Activated CD4-positive, alpha-beta T cell treated with anti-CD3 and anti-CD28 coated beads for 36 hours (primary cell): ENCODE measurements around the gene ATG4D. TPM values are rescaled to one million over a fixed set of nuclear protein-coding genes. Genes with fewer than 3 reads are reported as not detected.
"Not testable (repeated sequence)": the region's sequence is repeated elsewhere in the genome, so short reads cannot be mapped to it uniquely, and the experiment has no call there.

Experiments used
- ATAC-seq: fragments of 200-7000 bp; cut with Tn5 transposase; one replicate; pipeline ENCODE4 v1.10.0; 2021; ENCODE audit warnings: mild to moderate bottlenecking, moderate library complexity
- CTCF ChIA-PET: fragments of 350-600 bp; sonication (Branson Sonifier 250); formaldehyde crosslinking; loops from one replicate; lab custom pipeline; 2021; ENCODE audit warnings: antibody characterized with exemption; lab: Charles Lee
- POLR2A ChIA-PET: fragments of 350-600 bp; sonication (Branson Sonifier 250); formaldehyde crosslinking; loops from one replicate; lab custom pipeline; 2021; ENCODE audit warnings: antibody characterized with exemption, inconsistent platforms; lab: Charles Lee
- DNase-seq: peaks from one replicate; pipeline ENCODE4 v3.0.0-alpha.2; 2020
- H3K27ac Mint-ChIP-seq: one replicate; pipeline ENCODE4 v1.8.0; 2021; ENCODE audit warnings: mixed read lengths
- H3K27me3 Mint-ChIP-seq: one replicate; pipeline ENCODE4 v1.8.0; 2021; ENCODE audit warnings: mixed read lengths
- H3K36me3 Mint-ChIP-seq: one replicate; pipeline ENCODE4 v1.8.0; 2021; ENCODE audit warnings: low read depth, mixed read lengths
- H3K4me1 Mint-ChIP-seq: one replicate; pipeline ENCODE4 v1.8.0; 2021; ENCODE audit warnings: mixed read lengths
- H3K4me3 Mint-ChIP-seq: one replicate; pipeline ENCODE4 v1.8.0; 2021; ENCODE audit warnings: mild to moderate bottlenecking, moderate library complexity, mixed read lengths
- H3K9me3 Mint-ChIP-seq: one replicate; pipeline ENCODE4 v1.8.0; 2021; ENCODE audit warnings: low read depth, mixed read lengths
- intact Hi-C, 2 experiments: fragments of 100-400 bp; cut with DNase I in 1 of 2; cut with micrococcal nuclease in 1 of 2; formaldehyde crosslinking; loops; one replicate each; pipeline versions ENCODE4 v1.14.2 to v1.15.1; 2022 to 2024; cut with DNase I, micrococcal nuclease
- total RNA-seq, 2 experiments: library from RNA; stranded (reverse); gene quantifications; one replicate each; pipeline ENCODE4 v1.2.3, GENCODE V29; 2021

Gene ATG4D
- total RNA-seq, 2 experiments from 2014 or later: 18.9 to 19.3 TPM

GRCh38 chr19:10538204-10538983 is 5.3 kb upstream of the ATG4D start:
- no peak for ATAC-seq
- Mint-ChIP-seq H3K27me3 (peaks cover 11% of the 10 kb centered on the region), H3K4me1 (peaks cover 3% of the 10 kb centered on the region), H3K9me3 (no peaks in the 10 kb centered on the region), H3K4me3 (no peak overlapping the region), H3K27ac (no peak overlapping the region), H3K36me3 (no peaks in the 10 kb centered on the region)
- no peak for DNase-seq
- intact Hi-C loops: no loop called here
- POLR2A ChIA-PET: no interaction called here
- CTCF ChIA-PET: interaction anchor here (0.7 to 1.1 kb wide), 3 partner anchors 9 to 110 kb away, joined by 3 to 5 read pairs (median 4); no protein-coding TSS in a partner anchor

GRCh38 chr19:10539016-10539415 is 4.7 kb upstream of the ATG4D start:
- H3K36me3 Mint-ChIP-seq, H3K27ac Mint-ChIP-seq, DNase-seq, H3K4me3 Mint-ChIP-seq, H3K9me3 Mint-ChIP-seq, ATAC-seq, POLR2A ChIA-PET, H3K4me1 Mint-ChIP-seq, intact Hi-C loops: not testable (repeated sequence)
- peaks cover 11% of the 10 kb centered on the region for H3K27me3 Mint-ChIP-seq
- CTCF ChIA-PET: interaction anchor here (0.8 to 1.1 kb wide), 2 partner anchors 15 to 42 kb away, joined by 3 to 5 read pairs; no protein-coding TSS in a partner anchor

DNA sequence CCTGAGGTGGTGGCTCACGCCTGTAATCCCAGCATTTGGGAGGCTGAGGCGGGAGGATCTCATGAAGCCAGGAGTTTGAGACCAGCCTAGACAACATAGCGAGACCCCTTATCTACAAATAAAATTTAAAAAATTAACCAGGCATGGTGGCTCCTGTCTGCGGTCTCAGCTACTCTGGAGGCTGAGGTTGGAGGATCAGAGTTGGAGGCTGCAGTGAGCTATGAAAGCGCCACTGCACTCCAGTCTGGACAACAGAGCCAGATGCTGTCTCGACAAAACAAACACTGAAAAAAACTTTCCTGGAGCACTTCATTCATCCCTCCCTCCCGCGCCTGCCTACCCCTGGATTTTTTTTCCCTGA is 665 bp upstream of the ATG4D start:
- ATAC-seq (no peak), DNase-seq (no peak)
- H3K4me3 Mint-ChIP-seq: peak overlapping the region; percentile 72
- ChIA-PET POLR2A (interaction anchor here (0.6 kb wide), 1 partner anchor 113 kb away, joined by 4 read pairs; no protein-coding TSS in a partner anchor), CTCF (interaction anchor here (1.1 to 2.2 kb wide), 4 partner anchors 9 to 101 kb away, joined by 3 to 6 read pairs (median 5); no protein-coding TSS in a partner anchor)
- peak overlapping the region; percentile 47 for H3K27ac Mint-ChIP-seq
- no peaks in the 10 kb centered on the region for H3K9me3 Mint-ChIP-seq
- H3K4me1 Mint-ChIP-seq: peaks cover 14% of the 10 kb centered on the region
- intact Hi-C loops: loop anchor here (1.0 to 2.0 kb wide), 9 partner anchors 23 to 210 kb away; partner anchors contain the start of genes KRI1 (in 2 of the 2), CDC37 (in 1 of the 2), ILF3 (in 1 of the 2) and RAVER1 (in 1 of the 2)
- H3K36me3 Mint-ChIP-seq: peaks cover 2% of the 10 kb centered on the region
- peaks cover 11% of the 10 kb centered on the region for H3K27me3 Mint-ChIP-seq

DNA sequence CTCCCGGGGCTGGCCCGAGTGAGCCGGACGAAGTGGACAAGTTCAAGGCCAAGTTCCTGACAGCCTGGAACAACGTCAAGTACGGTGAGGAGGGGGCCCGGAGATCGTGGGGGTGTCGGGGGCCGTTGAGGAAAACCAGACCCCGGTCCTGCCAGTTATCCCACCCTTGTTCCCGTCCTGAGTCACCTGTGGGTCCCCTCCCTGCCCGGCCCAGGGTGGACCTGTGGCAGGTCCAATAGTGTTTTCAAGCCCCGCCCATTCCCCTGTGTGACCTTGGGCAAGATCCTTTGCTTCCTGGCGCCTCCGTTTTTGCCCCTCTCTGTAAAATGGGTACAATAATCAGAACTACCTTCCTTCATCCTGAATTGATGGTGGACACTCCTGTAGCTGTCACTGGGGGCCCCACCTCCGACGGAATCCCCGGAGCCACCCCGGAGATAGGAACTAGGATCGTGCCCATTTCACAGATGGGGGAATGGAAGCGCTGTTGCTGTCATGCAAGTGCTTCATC is 593 bp downstream of the ATG4D start:
- no peaks in the 10 kb centered on the region for H3K9me3 Mint-ChIP-seq
- intact Hi-C loops: no loop called here
- peak overlapping the region; percentile 84 for H3K27ac Mint-ChIP-seq
- H3K4me1 Mint-ChIP-seq: peaks cover 14% of the 10 kb centered on the region
- H3K4me3 Mint-ChIP-seq: peak overlapping the region; percentile 85
- DNase-seq (peak; percentile 44), ATAC-seq (no peak)
- ChIA-PET POLR2A (no interaction called here), CTCF (interaction anchor here (0.6 to 1.4 kb wide), 3 partner anchors 9 to 157 kb away, joined by 3 to 4 read pairs (median 3); partner anchors contain the start of gene QTRT1)
- peaks cover 2% of the 10 kb centered on the region for H3K27me3 Mint-ChIP-seq
- H3K36me3 Mint-ChIP-seq: peaks cover 5% of the 10 kb centered on the region

DNA sequence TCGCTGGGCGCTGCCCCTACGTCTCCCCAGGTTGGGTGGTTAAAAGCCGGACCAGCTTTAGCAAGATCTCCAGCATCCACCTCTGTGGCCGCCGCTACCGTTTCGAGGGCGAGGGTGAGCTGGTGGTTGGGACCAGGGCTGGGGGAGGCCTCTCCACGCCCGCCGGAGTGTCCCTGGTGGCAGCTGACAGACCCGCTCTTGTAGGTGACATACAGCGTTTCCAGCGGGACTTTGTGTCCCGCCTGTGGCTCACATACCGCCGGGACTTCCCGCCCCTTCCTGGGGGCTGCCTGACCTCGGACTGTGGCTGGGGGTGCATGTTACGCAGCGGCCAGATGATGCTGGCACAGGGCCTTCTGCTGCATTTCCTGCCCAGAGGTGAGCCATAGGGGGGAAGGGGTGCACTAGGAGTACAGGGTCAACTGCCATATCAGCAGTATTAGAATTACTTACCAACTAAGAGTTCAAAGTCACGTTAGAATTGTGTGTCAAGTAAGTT is 1.1 kb downstream of the ATG4D start:
- Mint-ChIP-seq H3K36me3 (peaks cover 5% of the 10 kb centered on the region), H3K27me3 (peaks cover 2% of the 10 kb centered on the region), H3K9me3 (no peaks in the 10 kb centered on the region), H3K4me1 (peaks cover 14% of the 10 kb centered on the region), H3K27ac (peak overlapping the region; percentile 84), H3K4me3 (peak overlapping the region; percentile 85)
- ChIA-PET POLR2A (no interaction called here), CTCF (interaction anchor here (0.6 to 1.4 kb wide), 3 partner anchors 8 to 157 kb away, joined by 3 to 4 read pairs (median 3); partner anchors contain the start of gene QTRT1)
- intact Hi-C loops: no loop called here
- no peak for ATAC-seq
- peak; percentile 30 for DNase-seq

- DNase-seq: no peak
- intact Hi-C loops: no loop called here
- H3K9me3 Mint-ChIP-seq: no peaks in the 10 kb centered on the region
- no peak overlapping the region for H3K4me3 Mint-ChIP-seq
- no peak for ATAC-seq
- no peak overlapping the region for H3K27ac Mint-ChIP-seq
- ChIA-PET CTCF (interaction anchor here (0.5 to 1.7 kb wide), 4 partner anchors 10 to 156 kb away, joined by 3 to 4 read pairs (median 3); no protein-coding TSS in a partner anchor), POLR2A (interaction anchor here (0.6 kb wide), 1 partner anchor 649 kb away, joined by 6 read pairs; no protein-coding TSS in a partner anchor)
- peaks cover 14% of the 10 kb centered on the region for H3K4me1 Mint-ChIP-seq
- no peaks in the 10 kb centered on the region for H3K27me3 Mint-ChIP-seq
- peaks cover 13% of the 10 kb centered on the region for H3K36me3 Mint-ChIP-seq
Measured at GRCh38 chr19:10546817-10547216, 3.1 kb downstream of the ATG4D start.

DNA sequence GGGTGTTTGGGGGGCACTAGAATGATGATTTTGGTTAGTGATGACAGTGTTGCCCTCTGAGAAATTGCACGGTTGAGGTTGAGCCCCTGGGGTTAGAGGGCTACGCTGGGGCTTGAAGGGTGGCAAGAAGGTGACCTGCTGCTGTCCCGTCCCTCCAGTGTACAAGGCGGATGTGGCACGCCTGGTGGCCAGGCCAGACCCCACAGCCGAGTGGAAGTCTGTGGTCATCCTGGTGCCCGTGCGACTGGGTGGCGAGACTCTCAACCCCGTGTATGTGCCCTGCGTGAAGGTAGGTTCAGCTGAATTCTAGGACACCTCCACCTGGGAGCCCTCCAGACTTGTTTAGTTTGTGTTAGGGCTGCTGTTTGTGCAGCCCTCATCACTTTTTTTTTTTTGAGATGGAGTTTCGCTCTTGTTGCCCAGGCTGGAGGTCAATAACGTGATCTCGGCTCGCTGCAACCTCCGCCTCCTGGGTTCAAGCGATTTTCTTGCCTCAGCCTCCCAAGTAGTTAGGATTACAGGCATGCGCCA is 5.1 kb downstream of the ATG4D start:
- no peaks in the 10 kb centered on the region for H3K9me3 Mint-ChIP-seq
- intact Hi-C loops: no loop called here
- no peaks in the 10 kb centered on the region for H3K27me3 Mint-ChIP-seq
- ChIA-PET POLR2A (no interaction called here), CTCF (no interaction called here)
- H3K4me3 Mint-ChIP-seq: no peak overlapping the region
- H3K27ac Mint-ChIP-seq: no peak overlapping the region
- ATAC-seq: no peak
- H3K4me1 Mint-ChIP-seq: peaks cover 26% of the 10 kb centered on the region
- DNase-seq: no peak
- peaks cover 32% of the 10 kb centered on the region for H3K36me3 Mint-ChIP-seq

GRCh38 chr19:10549733-10550132 is 6.0 kb downstream of the ATG4D start:
- Mint-ChIP-seq H3K36me3 (peaks cover 39% of the 10 kb centered on the region), H3K27ac (no peak overlapping the region), H3K9me3 (no peaks in the 10 kb centered on the region), H3K27me3 (no peaks in the 10 kb centered on the region), H3K4me3 (no peak overlapping the region), H3K4me1 (peaks cover 31% of the 10 kb centered on the region)
- ChIA-PET POLR2A (no interaction called here), CTCF (no interaction called here)
- no peak for DNase-seq
- intact Hi-C loops: no loop called here
- no peak for ATAC-seq

- Mint-ChIP-seq H3K9me3 (no peaks in the 10 kb centered on the region), H3K4me3 (no peak overlapping the region), H3K27ac (no peak overlapping the region), H3K27me3 (no peaks in the 10 kb centered on the region), H3K36me3 (peaks cover 42% of the 10 kb centered on the region), H3K4me1 (peaks cover 31% of the 10 kb centered on the region)
- ATAC-seq (no peak), DNase-seq (no peak)
- intact Hi-C loops: no loop called here
- POLR2A ChIA-PET: interaction anchor here (0.7 kb wide), 1 partner anchor 59 kb away, joined by 3 read pairs; no protein-coding TSS in a partner anchor
- CTCF ChIA-PET: interaction anchor here (0.6 to 1.4 kb wide), 3 partner anchors 32 to 314 kb away, joined by 4 read pairs; no protein-coding TSS in a partner anchor
Measured at GRCh38 chr19:10550336-10550735, 6.6 kb downstream of the ATG4D start.

- intact Hi-C loops: loop anchor here in 1 of 2 experiments (1.0 kb wide), 1 partner anchor 68 kb away; no protein-coding TSS in a partner anchor
- H3K9me3 Mint-ChIP-seq, H3K4me3 Mint-ChIP-seq, H3K27me3 Mint-ChIP-seq, ATAC-seq, DNase-seq: not testable (repeated sequence)
- Mint-ChIP-seq H3K4me1 (peaks cover 36% of the 10 kb centered on the region), H3K27ac (peak overlapping the region; percentile 19), H3K36me3 (peaks cover 47% of the 10 kb centered on the region)
- ChIA-PET POLR2A (interaction anchor here (0.7 kb wide), 1 partner anchor 58 kb away, joined by 3 read pairs; no protein-coding TSS in a partner anchor), CTCF (interaction anchor here (0.7 to 1.4 kb wide), 9 partner anchors 11 to 263 kb away, joined by 3 to 8 read pairs (median 4); no protein-coding TSS in a partner anchor)
Measured at GRCh38 chr19:10551006-10551405, 7.3 kb downstream of the ATG4D start.
